ENCODE results near the gene IL18RAP.

Gene IL18RAP

GRCh38 chr2:102463160-102463559, 40.2 kb downstream of the IL18RAP start:
- no peak for DNase-seq

DNA sequence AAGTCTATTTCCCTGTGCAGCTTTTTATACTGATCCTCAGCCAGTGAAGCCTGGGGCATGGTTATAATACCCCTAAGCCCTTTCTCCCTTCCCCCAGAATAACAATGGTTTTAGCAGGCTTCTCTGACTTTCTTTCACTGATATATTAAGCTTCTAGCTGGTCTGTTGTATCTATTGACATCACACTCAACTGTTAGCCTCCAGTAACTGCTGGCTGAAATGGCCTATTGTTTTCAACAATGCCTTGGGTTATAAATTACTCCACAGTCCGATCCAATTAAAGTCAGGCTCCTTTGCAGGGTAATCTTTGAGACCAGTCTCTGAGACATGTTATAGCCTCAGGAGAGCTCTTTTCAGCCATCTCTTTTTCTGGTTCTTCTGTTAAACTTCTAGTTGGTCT, 47.2 kb downstream of the IL18RAP start:
- no peak for DNase-seq

DNA sequence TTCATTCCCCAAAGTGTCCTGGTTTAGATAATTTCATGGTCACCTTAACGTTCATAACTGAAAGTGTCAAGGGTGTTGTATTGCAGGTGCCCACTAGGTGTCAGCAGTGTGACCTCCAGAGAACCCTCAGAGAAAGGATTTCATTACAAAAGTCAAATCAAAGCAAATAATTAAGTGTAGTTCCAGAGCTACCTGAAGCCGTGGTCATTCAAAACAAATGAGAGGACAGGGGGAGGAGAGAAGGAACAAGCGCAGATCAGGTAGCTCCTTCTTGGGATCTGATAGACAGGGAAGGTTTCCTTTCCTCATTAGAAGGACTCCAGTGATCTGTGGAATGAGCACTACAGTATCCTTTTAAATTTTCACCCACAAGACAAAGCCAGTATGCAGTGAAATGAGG, 50.1 kb downstream of the IL18RAP start, which contains the start of gene SLC9A4:
SLC9A4 (plus strand) TSS at position 207 of the 400 bp plus-strand sequence. CDS start 534 bp downstream, outside the sequence.
- peak; percentile 24 to 50 for DNase-seq

DNA sequence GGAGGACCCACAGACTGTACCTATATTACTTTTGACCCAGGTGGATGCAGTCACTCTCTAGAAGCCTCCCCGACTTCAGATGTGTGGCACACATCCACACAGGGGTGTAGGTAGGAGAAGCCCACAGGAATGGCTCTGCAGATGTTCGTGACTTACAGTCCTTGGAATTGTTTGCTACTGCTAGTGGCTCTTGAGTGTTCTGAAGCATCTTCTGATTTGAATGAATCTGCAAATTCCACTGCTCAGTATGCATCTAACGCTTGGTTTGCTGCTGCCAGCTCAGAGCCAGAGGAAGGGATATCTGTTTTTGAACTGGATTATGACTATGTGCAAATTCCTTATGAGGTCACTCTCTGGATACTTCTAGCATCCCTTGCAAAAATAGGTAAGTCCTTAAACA, 50.7 kb downstream of the IL18RAP start:
- no peak for DNase-seq

GRCh38 chr2:102474785-102475184, 51.8 kb downstream of the IL18RAP start:
- no peak for DNase-seq

DNA sequence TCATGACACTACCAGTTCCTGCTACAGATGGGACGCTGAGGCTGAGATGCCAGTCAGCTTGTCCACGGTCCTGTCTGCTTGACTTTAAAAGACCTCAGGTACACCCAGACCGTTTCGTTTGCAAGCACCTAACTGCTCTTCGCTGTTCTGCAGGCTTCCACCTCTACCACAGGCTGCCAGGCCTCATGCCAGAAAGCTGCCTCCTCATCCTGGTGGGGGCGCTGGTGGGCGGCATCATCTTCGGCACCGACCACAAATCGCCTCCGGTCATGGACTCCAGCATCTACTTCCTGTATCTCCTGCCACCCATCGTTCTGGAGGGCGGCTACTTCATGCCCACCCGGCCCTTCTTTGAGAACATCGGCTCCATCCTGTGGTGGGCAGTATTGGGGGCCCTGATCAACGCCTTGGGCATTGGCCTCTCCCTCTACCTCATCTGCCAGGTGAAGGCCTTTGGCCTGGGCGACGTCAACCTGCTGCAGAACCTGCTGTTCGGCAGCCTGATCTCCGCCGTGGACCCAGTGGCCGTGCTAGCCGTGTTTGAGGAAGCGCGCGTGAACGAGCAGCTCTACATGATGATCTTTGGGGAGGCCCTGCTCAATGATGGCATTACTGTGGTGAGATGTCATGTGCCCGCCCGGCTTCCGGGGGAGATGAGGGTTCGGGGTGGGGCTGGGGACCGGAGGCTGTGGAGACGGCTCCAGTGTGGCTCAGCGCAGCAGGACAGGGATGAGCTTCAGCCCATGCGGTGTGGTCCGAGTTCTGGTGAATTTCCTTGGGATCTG, 55.9 kb downstream of the IL18RAP start:
- DNase-seq = no peak

DNA sequence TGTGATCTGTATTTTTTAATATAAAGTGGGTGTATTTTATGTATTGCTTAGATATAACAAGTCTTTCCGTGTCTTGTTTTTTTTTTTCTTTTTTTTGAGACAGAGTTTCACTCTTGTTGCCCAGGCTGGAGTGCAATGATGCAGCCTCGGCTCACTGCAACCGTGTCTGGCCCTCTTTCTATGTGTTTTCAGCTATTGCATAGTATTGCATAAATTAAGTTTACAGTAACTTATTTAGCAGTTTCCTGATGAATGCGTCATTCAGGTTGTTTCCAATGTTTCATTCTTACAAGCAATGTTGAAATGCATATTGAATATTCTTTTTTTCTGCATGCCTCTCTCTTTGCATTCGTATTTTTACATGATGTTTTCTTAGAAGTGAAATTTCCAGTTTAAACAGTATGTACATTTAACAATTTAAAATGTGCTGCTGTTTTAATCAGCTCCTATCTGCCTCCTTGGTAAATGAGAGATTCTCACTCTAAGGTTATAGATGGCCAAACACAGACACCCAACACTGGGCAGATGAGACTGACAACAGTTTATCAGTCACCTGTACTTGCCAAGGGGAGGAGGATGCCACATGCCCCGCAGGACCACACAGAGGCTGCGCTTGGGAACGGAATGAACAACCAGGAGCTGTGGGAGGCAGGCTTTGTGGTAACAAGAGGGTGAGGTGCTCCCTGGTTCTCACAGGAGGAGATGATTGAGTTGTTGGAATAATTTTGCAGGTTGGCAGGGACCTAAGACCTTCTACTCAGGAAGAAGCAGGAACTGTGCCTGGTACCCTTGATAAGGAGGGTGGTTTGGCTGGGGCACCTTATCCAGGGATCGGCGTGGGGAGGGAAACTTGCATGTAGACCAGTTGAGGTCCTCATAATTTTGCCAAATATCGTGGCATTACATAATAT, 57.6 kb downstream of the IL18RAP start:
- no peak for DNase-seq

GRCh38 chr2:102481931-102482330, 59.0 kb downstream of the IL18RAP start:
- no peak for DNase-seq

DNA sequence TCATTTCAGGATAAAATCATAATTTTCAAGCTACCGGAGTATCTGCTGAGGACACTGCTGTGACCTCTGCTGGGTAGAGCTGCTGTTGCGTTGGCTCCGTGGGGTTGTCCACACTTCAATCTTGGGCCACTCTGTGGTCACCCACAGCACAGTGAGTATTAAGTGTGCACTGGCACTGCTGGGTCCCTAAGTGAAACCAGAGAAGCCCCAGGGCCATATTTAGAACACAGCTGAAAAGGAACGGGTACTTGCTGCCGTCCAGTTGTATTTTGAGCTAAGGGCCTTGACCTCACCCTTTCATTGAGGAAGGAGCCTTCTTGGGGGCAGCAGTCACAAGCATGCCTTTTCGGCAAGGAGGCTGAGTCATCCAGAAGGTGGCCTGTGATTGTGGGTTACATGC, 60.1 kb downstream of the IL18RAP start:
- no peak for DNase-seq

DNA sequence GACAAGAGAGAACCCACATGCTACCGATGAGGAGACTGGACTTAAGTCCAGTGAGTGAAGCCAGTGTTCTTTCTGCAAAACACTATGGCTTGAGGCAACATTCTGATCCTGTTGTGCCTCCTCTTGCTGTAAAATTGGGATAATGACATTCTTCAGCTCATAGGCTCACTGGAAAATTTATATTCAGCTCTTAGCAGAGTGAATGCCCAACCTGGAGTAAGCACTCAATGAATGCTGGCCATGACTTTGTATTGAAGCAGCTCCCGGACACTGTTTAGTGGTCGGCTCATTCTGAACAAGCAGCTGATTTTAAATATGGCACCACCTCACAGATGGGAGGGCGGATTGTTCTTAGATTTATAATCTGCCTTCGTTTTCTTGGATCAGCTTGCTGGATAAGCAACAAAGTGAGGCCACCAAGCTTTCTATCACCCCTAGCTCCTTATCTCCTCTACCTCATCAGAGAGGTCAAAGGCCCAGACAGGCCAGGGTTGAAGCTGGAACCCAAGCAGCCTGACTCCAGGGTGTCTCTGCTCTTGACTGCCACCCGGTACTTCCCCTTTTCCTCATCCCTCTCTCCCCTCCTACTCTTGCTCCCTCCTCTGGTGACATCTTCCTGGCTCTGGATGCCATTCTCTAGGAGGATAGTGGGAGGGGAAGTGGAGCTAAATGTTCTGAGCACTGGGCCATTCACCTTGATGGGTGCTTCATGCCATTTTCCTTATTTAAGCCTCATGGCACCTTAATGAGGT, 61.5 kb downstream of the IL18RAP start:
- peak; percentile 27 to 49 for DNase-seq

DNA sequence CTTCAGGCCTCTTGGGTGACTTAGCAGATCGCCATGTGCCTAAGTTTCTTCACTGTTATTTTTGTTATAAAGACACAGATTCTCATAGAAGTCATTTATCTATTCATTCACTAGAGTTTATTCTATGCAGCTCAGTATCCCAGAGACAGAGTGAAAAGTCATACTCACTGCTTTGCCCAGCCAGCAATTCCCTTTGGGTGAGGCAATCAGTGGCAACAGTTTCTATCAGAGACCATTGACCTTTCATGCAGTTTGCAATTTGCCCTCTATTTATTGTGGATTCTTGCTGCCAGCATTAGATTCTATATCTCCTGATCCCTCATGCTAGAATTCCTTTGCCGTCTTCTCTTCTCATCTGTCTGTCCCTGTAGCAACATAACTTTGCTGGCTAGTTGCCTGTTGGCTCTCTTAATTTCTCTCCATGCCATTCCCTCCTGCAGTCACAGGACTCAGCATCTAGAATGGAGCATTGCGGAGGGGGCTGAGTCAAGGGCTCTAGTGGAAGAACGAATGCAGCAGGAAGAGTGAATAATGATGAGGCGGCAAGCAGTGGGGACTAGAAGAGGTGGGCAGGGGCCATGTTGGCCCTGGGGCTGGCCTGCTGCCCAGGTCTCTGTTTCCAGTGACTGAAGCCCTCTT, 62.3 kb downstream of the IL18RAP start:
- no peak for DNase-seq

DNA sequence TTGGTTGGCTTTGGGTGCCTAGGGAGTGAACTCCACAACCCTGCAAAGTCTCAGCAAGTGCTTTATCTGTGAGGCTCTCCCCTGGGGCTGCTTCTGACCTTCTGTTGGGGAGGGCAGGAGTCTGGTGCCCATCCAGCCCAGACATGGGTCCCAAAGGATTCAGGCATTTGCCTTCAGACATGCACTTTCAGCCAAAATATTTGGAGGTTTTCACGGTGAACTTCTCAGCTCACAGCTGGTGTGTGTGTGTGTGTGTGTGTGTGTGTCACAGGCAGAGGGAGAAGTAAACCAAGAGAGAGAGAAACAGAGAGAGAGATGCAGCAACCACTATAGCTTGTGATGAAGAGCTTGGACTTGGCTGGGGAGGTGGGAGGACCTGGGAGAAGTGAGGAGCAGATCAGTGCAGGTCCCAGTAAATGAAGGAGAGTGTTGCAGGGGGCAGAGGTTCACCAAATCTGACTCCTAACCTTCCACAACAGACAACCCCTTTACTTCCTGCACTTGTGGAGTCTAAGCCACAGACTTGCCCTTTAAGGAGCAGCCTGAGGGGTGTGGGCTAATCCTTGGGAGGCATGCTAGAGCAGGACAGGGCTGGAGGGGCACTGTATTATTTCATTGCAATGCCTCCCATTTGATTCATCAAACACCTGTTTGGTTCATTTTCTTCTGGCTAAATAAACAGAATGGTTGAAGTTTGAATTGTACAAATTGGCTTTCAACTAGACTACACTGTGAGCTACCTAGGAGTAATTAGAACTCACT, 64.2 kb downstream of the IL18RAP start:
- DNase-seq = no peak

GRCh38 chr2:102487761-102488462, 65.0 kb downstream of the IL18RAP start:
- peak in 1 of 2 experiments; percentile 5 for DNase-seq

GRCh38 chr2:102489646-102490045, 66.7 kb downstream of the IL18RAP start:
- DNase-seq = peak; percentile 44 to 45

GRCh38 chr2:102492006-102492405, 69.0 kb downstream of the IL18RAP start:
- DNase-seq = no peak

DNA sequence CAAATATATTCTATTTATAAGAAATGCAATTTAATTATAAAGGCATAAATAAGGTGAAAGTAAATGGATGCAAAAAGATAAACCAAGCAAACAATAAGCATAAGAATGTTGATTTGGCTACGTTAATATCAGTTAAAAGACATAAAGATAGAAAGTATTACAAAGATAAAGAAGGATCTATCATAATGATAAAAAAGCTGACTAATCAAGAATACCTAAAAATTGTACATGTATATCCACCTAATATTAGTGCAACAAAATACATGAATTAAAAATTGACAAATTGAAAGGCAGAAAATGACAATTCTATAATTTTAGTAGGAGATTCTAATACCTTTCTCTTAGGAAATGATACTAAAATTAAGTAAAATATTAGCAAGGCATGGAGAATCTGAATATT, 71.6 kb downstream of the IL18RAP start:
- no peak for DNase-seq

DNA sequence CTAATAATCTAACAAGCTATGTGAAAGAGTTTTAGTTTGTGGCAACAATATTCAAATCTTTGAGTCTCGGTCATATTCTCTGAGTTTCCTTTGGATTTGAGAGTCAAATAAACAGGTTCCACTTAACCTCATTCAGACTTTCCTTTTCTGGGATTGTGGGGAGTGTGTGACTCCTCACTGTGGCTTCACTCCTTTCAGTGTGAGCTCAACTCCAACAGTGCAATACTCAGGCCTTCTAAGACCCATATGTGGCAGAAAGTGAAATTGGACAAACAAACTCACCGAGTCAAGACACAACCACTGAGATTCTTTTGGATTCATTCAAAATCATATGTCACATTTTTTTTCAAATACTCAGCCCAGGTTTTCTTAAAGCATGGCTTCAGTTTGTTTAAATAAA, 75.5 kb downstream of the IL18RAP start:
- no peak for DNase-seq

DNA sequence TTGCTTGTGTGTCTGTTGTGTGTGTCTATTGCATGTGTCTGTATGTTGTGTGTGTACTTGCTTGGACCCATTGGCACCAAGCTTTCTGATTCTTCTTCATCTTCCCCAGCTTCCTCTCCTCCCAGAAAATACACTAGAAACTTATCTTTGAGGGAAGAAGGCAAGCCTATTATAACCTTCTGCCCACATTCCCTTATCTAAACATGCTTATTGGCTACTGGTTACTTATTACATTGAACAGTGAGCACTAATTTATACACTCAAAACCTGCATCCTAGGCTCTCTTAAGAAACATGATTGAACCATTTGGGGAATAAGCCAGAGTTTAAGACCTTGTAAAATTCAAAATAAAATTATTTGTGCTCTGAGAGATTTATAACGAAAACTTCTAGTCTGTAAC, 76.6 kb downstream of the IL18RAP start:
- no peak for DNase-seq

Data from Kasumi-1 (cell line).